Retinal pigment epithelial cell (primary cell): ENCODE data around the gene FREM1.

Source experiments
- DNase-seq: peaks from one replicate; pipeline ENCODE4 v3.0.0-alpha.2; 2010; ENCODE audit warnings: low read depth
- H3K4me3 ChIP-seq: 2 replicates; pipeline ENCODE4 v1.5.1; 2011; ENCODE audit warnings: mild to moderate bottlenecking, low read length, control low read depth, moderate library complexity
- CTCF ChIP-seq: conservative IDR thresholded peaks from 2 replicates; pipeline ENCODE4 v1.5.1; 2011; ENCODE audit warnings: low read depth, low read length, control low read depth, inconsistent platforms

Gene FREM1

GRCh38 chr9:14889451-14889850 is 20.8 kb downstream of the FREM1 start:
- DNase-seq: no peak
- no peak overlapping the region for H3K4me3 ChIP-seq
- no peak for TF ChIP-seq CTCF

- no peak overlapping the region for H3K4me3 ChIP-seq
- DNase-seq: no peak
- TF ChIP-seq CTCF: no peak
Observed at GRCh38 chr9:14888875-14889274, 21.4 kb downstream of the FREM1 start.

GRCh38 chr9:14888272-14888671 is 22.0 kb downstream of the FREM1 start:
- H3K4me3 ChIP-seq: no peak overlapping the region
- no peak for DNase-seq
- TF ChIP-seq CTCF: no peak

GRCh38 chr9:14887149-14887548 is 23.1 kb downstream of the FREM1 start:
- H3K4me3 ChIP-seq: no peak overlapping the region
- TF ChIP-seq CTCF: no peak

GRCh38 chr9:14883310-14883944 is 26.8 kb downstream of the FREM1 start:
- no peak for TF ChIP-seq CTCF
- no peak overlapping the region for H3K4me3 ChIP-seq
- DNase-seq: no peak

More at GRCh38 chr9:14887149-14887548, 23.1 kb downstream of the FREM1 start:
- no peak for DNase-seq

- TF ChIP-seq CTCF: no peak
- DNase-seq: no peak
Observed at GRCh38 chr9:14882090-14882489, 28.1 kb downstream of the FREM1 start.

GRCh38 chr9:14881006-14881405 is 29.2 kb downstream of the FREM1 start:
- TF ChIP-seq CTCF: no peak
- no peak overlapping the region for H3K4me3 ChIP-seq
- DNase-seq: no peak

More at GRCh38 chr9:14882090-14882489, 28.1 kb downstream of the FREM1 start:
- no peak overlapping the region for H3K4me3 ChIP-seq
